ENCODE data around the gene ZNF248.

ZNF248 gene

GRCh38 chr10:37794305-37794976 is 63.0 kb downstream of the ZNF248 start:
- no peak for DNase-seq
- peaks cover 0 to 12% (median 4%) of the 10 kb centered on the region in 5 experiments for H3K9me3 ChIP-seq (ENCODE audit: control extremely low read depth in 1 of 5, control insufficient read depth in 4 of 5, insufficient read depth in 2 of 5, low read depth in 1 of 5, low read length in 4 of 5)
- H3K36me3 ChIP-seq (ENCODE audit: control insufficient read depth in 4 of 4, insufficient read depth in 4 of 4, low read length in 3 of 4): no peaks in the 10 kb centered on the region
- ChIA-PET CTCF (no interaction called here), POLR2A (no interaction called here)
- H3K4me3 ChIP-seq (ENCODE audit: control insufficient read depth in 1 of 7, extremely low read depth in 1 of 7, insufficient read depth in 4 of 7, low read depth in 2 of 7, low read length in 6 of 7): no peak overlapping the region
- H3K4me1 ChIP-seq (ENCODE audit: control extremely low read depth in 1 of 4, control insufficient read depth in 4 of 4, insufficient read depth in 4 of 4, low read length in 3 of 4): no peaks in the 10 kb centered on the region
- no CpG with 5 or more reads among the region's 2 CpGs for WGBS (ENCODE audit: insufficient coverage)
- H3K27me3 ChIP-seq (replicated peaks in 2 of 5; ENCODE audit: control insufficient read depth in 4 of 5, insufficient read depth in 5 of 5, low read length in 4 of 5): no peaks in the 10 kb centered on the region
- no peak overlapping the region for H3K27ac ChIP-seq (ENCODE audit: insufficient read depth in 1 of 2, low read depth in 1 of 2, low read length in 2 of 2, poor library complexity in 1 of 2, severe bottlenecking in 2 of 2)

GRCh38 chr10:37789590-37789989 is 67.8 kb downstream of the ZNF248 start:
- DNase-seq: no peak
- ChIA-PET POLR2A (no interaction called here), CTCF (no interaction called here)
- no peaks in the 10 kb centered on the region for H3K4me1 ChIP-seq (ENCODE audit: control extremely low read depth in 1 of 4, control insufficient read depth in 4 of 4, insufficient read depth in 4 of 4, low read length in 3 of 4)
- H3K27ac ChIP-seq (ENCODE audit: insufficient read depth in 1 of 2, low read depth in 1 of 2, low read length in 2 of 2, poor library complexity in 1 of 2, severe bottlenecking in 2 of 2): no peak overlapping the region
- H3K27me3 ChIP-seq (replicated peaks in 2 of 5; ENCODE audit: control insufficient read depth in 4 of 5, insufficient read depth in 5 of 5, low read length in 4 of 5): no peaks in the 10 kb centered on the region
- H3K9me3 ChIP-seq (ENCODE audit: control extremely low read depth in 1 of 5, control insufficient read depth in 4 of 5, insufficient read depth in 2 of 5, low read depth in 1 of 5, low read length in 4 of 5): peaks cover 0 to 15% (median under 1%) of the 10 kb centered on the region in 5 experiments
- H3K4me3 ChIP-seq (ENCODE audit: control insufficient read depth in 1 of 7, extremely low read depth in 1 of 7, insufficient read depth in 4 of 7, low read depth in 2 of 7, low read length in 6 of 7): no peak overlapping the region
- H3K36me3 ChIP-seq (ENCODE audit: control insufficient read depth in 4 of 4, insufficient read depth in 4 of 4, low read length in 3 of 4): no peaks in the 10 kb centered on the region
- 100% methylated on average over 2 of the region's 2 CpGs for WGBS (ENCODE audit: insufficient coverage)

- H3K9me3 ChIP-seq (ENCODE audit: control extremely low read depth in 1 of 5, control insufficient read depth in 4 of 5, insufficient read depth in 2 of 5, low read depth in 1 of 5, low read length in 4 of 5): peaks cover 0 to 21% (median 8%) of the 10 kb centered on the region in 5 experiments
- H3K27ac ChIP-seq (ENCODE audit: insufficient read depth in 1 of 2, low read depth in 1 of 2, low read length in 2 of 2, poor library complexity in 1 of 2, severe bottlenecking in 2 of 2): no peak overlapping the region
- DNase-seq: no peak
- H3K4me3 ChIP-seq (ENCODE audit: control insufficient read depth in 1 of 7, extremely low read depth in 1 of 7, insufficient read depth in 4 of 7, low read depth in 2 of 7, low read length in 6 of 7): no peak overlapping the region
- H3K27me3 ChIP-seq (replicated peaks in 2 of 5; ENCODE audit: control insufficient read depth in 4 of 5, insufficient read depth in 5 of 5, low read length in 4 of 5): no peaks in the 10 kb centered on the region
- no peaks in the 10 kb centered on the region for H3K4me1 ChIP-seq (ENCODE audit: control extremely low read depth in 1 of 4, control insufficient read depth in 4 of 4, insufficient read depth in 4 of 4, low read length in 3 of 4)
- POLR2A ChIA-PET: no interaction called here
- no peaks in the 10 kb centered on the region for H3K36me3 ChIP-seq (ENCODE audit: control insufficient read depth in 4 of 4, insufficient read depth in 4 of 4, low read length in 3 of 4)
- no CpG with 5 or more reads among the region's 4 CpGs for WGBS (ENCODE audit: insufficient coverage)
- CTCF ChIA-PET: no interaction called here
Measured at GRCh38 chr10:37784678-37785077, 72.7 kb downstream of the ZNF248 start.

GRCh38 chr10:37780536-37780935 is 76.9 kb downstream of the ZNF248 start:
- ChIA-PET POLR2A (no interaction called here), CTCF (no interaction called here)
- no peak for DNase-seq
- Histone ChIP-seq H3K4me1 (ENCODE audit: control extremely low read depth in 1 of 4, control insufficient read depth in 4 of 4, insufficient read depth in 4 of 4, low read length in 3 of 4) (no peaks in the 10 kb centered on the region), H3K27ac (ENCODE audit: insufficient read depth in 1 of 2, low read depth in 1 of 2, low read length in 2 of 2, poor library complexity in 1 of 2, severe bottlenecking in 2 of 2) (no peak overlapping the region), H3K4me3 (ENCODE audit: control insufficient read depth in 1 of 7, extremely low read depth in 1 of 7, insufficient read depth in 4 of 7, low read depth in 2 of 7, low read length in 6 of 7) (no peak overlapping the region), H3K36me3 (ENCODE audit: control insufficient read depth in 4 of 4, insufficient read depth in 4 of 4, low read length in 3 of 4) (no peaks in the 10 kb centered on the region), H3K27me3 (replicated peaks in 2 of 5; ENCODE audit: control insufficient read depth in 4 of 5, insufficient read depth in 5 of 5, low read length in 4 of 5) (no peaks in the 10 kb centered on the region), H3K9me3 (ENCODE audit: control extremely low read depth in 1 of 5, control insufficient read depth in 4 of 5, insufficient read depth in 2 of 5, low read depth in 1 of 5, low read length in 4 of 5) (peaks cover 0 to 19% (median 8%) of the 10 kb centered on the region in 5 experiments)
- 64% methylated on average over 28 of the region's 32 CpGs for WGBS (ENCODE audit: insufficient coverage)

GRCh38 chr10:37777056-37777455 is 80.4 kb downstream of the ZNF248 start:
- H3K4me3 ChIP-seq (ENCODE audit: control insufficient read depth in 1 of 7, extremely low read depth in 1 of 7, insufficient read depth in 4 of 7, low read depth in 2 of 7, low read length in 6 of 7): no peak overlapping the region
- H3K4me1 ChIP-seq (ENCODE audit: control extremely low read depth in 1 of 4, control insufficient read depth in 4 of 4, insufficient read depth in 4 of 4, low read length in 3 of 4): no peaks in the 10 kb centered on the region
- no peak overlapping the region for H3K27ac ChIP-seq (ENCODE audit: insufficient read depth in 1 of 2, low read depth in 1 of 2, low read length in 2 of 2, poor library complexity in 1 of 2, severe bottlenecking in 2 of 2)
- ChIA-PET POLR2A (no interaction called here), CTCF (interaction anchor here (0.6 kb wide), 2 partner anchors 108 to 266 kb away, joined by 3 read pairs; no protein-coding TSS in a partner anchor)
- DNase-seq: no peak
- WGBS (ENCODE audit: insufficient coverage): 87% methylated on average over 6 of the region's 6 CpGs
- H3K36me3 ChIP-seq (ENCODE audit: control insufficient read depth in 4 of 4, insufficient read depth in 4 of 4, low read length in 3 of 4): no peaks in the 10 kb centered on the region
- H3K9me3 ChIP-seq (ENCODE audit: control extremely low read depth in 1 of 5, control insufficient read depth in 4 of 5, insufficient read depth in 2 of 5, low read depth in 1 of 5, low read length in 4 of 5): peaks cover 0 to 15% (median 4%) of the 10 kb centered on the region in 5 experiments
- H3K27me3 ChIP-seq (replicated peaks in 2 of 5; ENCODE audit: control insufficient read depth in 4 of 5, insufficient read depth in 5 of 5, low read length in 4 of 5): no peaks in the 10 kb centered on the region

GRCh38 chr10:37775612-37776011 is 81.8 kb downstream of the ZNF248 start:
- H3K27me3 ChIP-seq (replicated peaks in 2 of 5; ENCODE audit: control insufficient read depth in 4 of 5, insufficient read depth in 5 of 5, low read length in 4 of 5): no peaks in the 10 kb centered on the region
- no peak overlapping the region for H3K27ac ChIP-seq (ENCODE audit: insufficient read depth in 1 of 2, low read depth in 1 of 2, low read length in 2 of 2, poor library complexity in 1 of 2, severe bottlenecking in 2 of 2)
- ChIA-PET POLR2A (no interaction called here), CTCF (no interaction called here)
- no peak for DNase-seq
- H3K4me1 ChIP-seq (ENCODE audit: control extremely low read depth in 1 of 4, control insufficient read depth in 4 of 4, insufficient read depth in 4 of 4, low read length in 3 of 4): no peaks in the 10 kb centered on the region
- no peak overlapping the region for H3K4me3 ChIP-seq (ENCODE audit: control insufficient read depth in 1 of 7, extremely low read depth in 1 of 7, insufficient read depth in 4 of 7, low read depth in 2 of 7, low read length in 6 of 7)
- peaks cover 0 to 4% (median 0%) of the 10 kb centered on the region in 5 experiments for H3K9me3 ChIP-seq (ENCODE audit: control extremely low read depth in 1 of 5, control insufficient read depth in 4 of 5, insufficient read depth in 2 of 5, low read depth in 1 of 5, low read length in 4 of 5)
- WGBS (ENCODE audit: insufficient coverage): no CpG with 5 or more reads among the region's 1 CpG
- H3K36me3 ChIP-seq (ENCODE audit: control insufficient read depth in 4 of 4, insufficient read depth in 4 of 4, low read length in 3 of 4): no peaks in the 10 kb centered on the region

GRCh38 chr10:37774351-37774750 is 83.1 kb downstream of the ZNF248 start:
- Histone ChIP-seq H3K9me3 (ENCODE audit: control extremely low read depth in 1 of 5, control insufficient read depth in 4 of 5, insufficient read depth in 2 of 5, low read depth in 1 of 5, low read length in 4 of 5) (peaks cover 0 to 2% (median 0%) of the 10 kb centered on the region in 5 experiments), H3K27me3 (replicated peaks in 2 of 5; ENCODE audit: control insufficient read depth in 4 of 5, insufficient read depth in 5 of 5, low read length in 4 of 5) (no peaks in the 10 kb centered on the region), H3K4me3 (ENCODE audit: control insufficient read depth in 1 of 7, extremely low read depth in 1 of 7, insufficient read depth in 4 of 7, low read depth in 2 of 7, low read length in 6 of 7) (no peak overlapping the region), H3K4me1 (ENCODE audit: control extremely low read depth in 1 of 4, control insufficient read depth in 4 of 4, insufficient read depth in 4 of 4, low read length in 3 of 4) (no peaks in the 10 kb centered on the region), H3K36me3 (ENCODE audit: control insufficient read depth in 4 of 4, insufficient read depth in 4 of 4, low read length in 3 of 4) (no peaks in the 10 kb centered on the region), H3K27ac (ENCODE audit: insufficient read depth in 1 of 2, low read depth in 1 of 2, low read length in 2 of 2, poor library complexity in 1 of 2, severe bottlenecking in 2 of 2) (no peak overlapping the region)
- ChIA-PET POLR2A (no interaction called here), CTCF (interaction anchor here (0.7 kb wide), 1 partner anchor 181 kb away, joined by 3 read pairs; no protein-coding TSS in a partner anchor)
- no peak for DNase-seq
- WGBS (ENCODE audit: insufficient coverage): 75% methylated on average over 5 of the region's 5 CpGs
